ACC112 (cell line): Measurements from ENCODE around the gene SRM.
"Not testable (repeated sequence)": the region's sequence is repeated elsewhere in the genome, so short reads cannot be mapped to it uniquely, and the experiment has no call there.

Experiments used
- H2AFZ ChIP-seq: fragments of 200-600 bp; sonication (generic); one replicate; pipeline ENCODE4 v1.6.0; 2017; ENCODE audit warnings: antibody characterized with exemption, low read length; ENCODE audit not compliant: unreplicated experiment
- H3K27ac ChIP-seq: fragments of 200-600 bp; sonication (generic); 2 replicates; pipeline ENCODE4 v1.5.1; 2014; ENCODE audit warnings: low read depth, mild to moderate bottlenecking, antibody characterized with exemption, low read length, moderate library complexity
- H3K27me3 ChIP-seq: fragments of 200-600 bp; sonication (generic); 2 replicates; pipeline ENCODE4 v1.6.1; 2014; ENCODE audit warnings: mild to moderate bottlenecking, antibody characterized with exemption, low read length, moderate library complexity, mixed read lengths; ENCODE audit not compliant: insufficient read depth
- H3K36me3 ChIP-seq: fragments of 200-600 bp; sonication (generic); 2 replicates; pipeline ENCODE4 v1.6.1; 2016; ENCODE audit warnings: mild to moderate bottlenecking, antibody characterized with exemption, low read length, moderate library complexity, mixed read lengths; ENCODE audit not compliant: insufficient read depth
- H3K4me1 ChIP-seq: fragments of 200-600 bp; sonication (generic); one replicate; pipeline ENCODE4 v1.6.1; 2016; ENCODE audit warnings: low read length, mixed read lengths; ENCODE audit not compliant: insufficient read depth, unreplicated experiment, control insufficient read depth
- H3K4me3 ChIP-seq: fragments of 200-600 bp; sonication (generic); 2 replicates; pipeline ENCODE4 v1.5.1; 2014; ENCODE audit warnings: mild to moderate bottlenecking, low read depth, low read length
- H3K79me2 ChIP-seq: fragments of 200-600 bp; sonication (generic); one replicate; pipeline ENCODE4 v1.6.0; 2016; ENCODE audit warnings: low read length; ENCODE audit not compliant: control insufficient read depth, unreplicated experiment, insufficient read depth

Gene SRM

GRCh38 chr1:11054181-11054580 is 5.6 kb downstream of the SRM start:
- peaks cover 8% of the 10 kb centered on the region for H3K79me2 ChIP-seq
- no peak overlapping the region for H3K27ac ChIP-seq
- H3K4me1 ChIP-seq: no peaks in the 10 kb centered on the region
- no peak overlapping the region for H2AFZ ChIP-seq
- H3K36me3 ChIP-seq: no peaks in the 10 kb centered on the region; the same call in 1 of the 2 replicates
- H3K27me3 ChIP-seq: no peaks in the 10 kb centered on the region
- no peak overlapping the region for H3K4me3 ChIP-seq

- Histone ChIP-seq H3K27ac (no peak overlapping the region), H3K79me2 (peaks cover 4% of the 10 kb centered on the region), H3K4me1 (no peaks in the 10 kb centered on the region), H3K36me3 (no peaks in the 10 kb centered on the region; the same call in 1 of the 2 replicates), H3K4me3 (no peak overlapping the region), H2AFZ (no peak overlapping the region), H3K27me3 (no peaks in the 10 kb centered on the region)
These were observed 6.1 kb downstream of the SRM start for GRCh38 chr1:11053758-11054137.

- Histone ChIP-seq H3K79me2 (no peaks in the 10 kb centered on the region), H3K27ac (no peak overlapping the region), H3K36me3 (no peaks in the 10 kb centered on the region; the same call in 1 of the 2 replicates), H3K27me3 (no peaks in the 10 kb centered on the region), H3K4me3 (no peak overlapping the region), H2AFZ (no peak overlapping the region), H3K4me1 (no peaks in the 10 kb centered on the region)
These were observed 6.7 kb downstream of the SRM start for GRCh38 chr1:11052839-11053757.

GRCh38 chr1:11051781-11052511 is 7.9 kb downstream of the SRM start:
- Histone ChIP-seq H3K4me3 (no peak overlapping the region), H3K4me1 (no peaks in the 10 kb centered on the region), H2AFZ (no peak overlapping the region), H3K27me3 (no peaks in the 10 kb centered on the region), H3K27ac (no peak overlapping the region), H3K79me2 (no peaks in the 10 kb centered on the region), H3K36me3 (no peaks in the 10 kb centered on the region; the same call in 1 of the 2 replicates)

DNA sequence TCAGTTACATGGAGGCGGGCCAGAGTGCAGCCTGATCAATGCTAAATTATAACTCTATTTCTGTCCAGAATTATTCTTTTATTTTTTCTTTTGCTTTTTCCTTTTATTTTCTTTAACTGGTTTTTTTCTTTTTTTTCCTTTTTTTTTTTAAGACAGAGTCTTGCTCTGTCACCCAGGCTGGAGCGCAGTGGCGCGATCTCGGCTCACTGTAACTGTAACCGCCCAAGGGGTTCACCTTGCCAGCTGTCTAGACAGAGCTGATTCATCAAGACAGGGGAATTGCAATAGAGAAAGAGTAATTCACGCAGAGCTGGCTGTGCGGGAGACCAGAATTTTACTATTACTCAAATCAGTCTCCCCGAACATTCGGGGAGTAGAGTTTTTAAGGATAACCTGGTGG is 8.7 kb downstream of the SRM start:
- H3K36me3 ChIP-seq, H3K4me1 ChIP-seq, H3K79me2 ChIP-seq, H2AFZ ChIP-seq, H3K4me3 ChIP-seq, H3K27me3 ChIP-seq, H3K27ac ChIP-seq: not testable (repeated sequence)

DNA sequence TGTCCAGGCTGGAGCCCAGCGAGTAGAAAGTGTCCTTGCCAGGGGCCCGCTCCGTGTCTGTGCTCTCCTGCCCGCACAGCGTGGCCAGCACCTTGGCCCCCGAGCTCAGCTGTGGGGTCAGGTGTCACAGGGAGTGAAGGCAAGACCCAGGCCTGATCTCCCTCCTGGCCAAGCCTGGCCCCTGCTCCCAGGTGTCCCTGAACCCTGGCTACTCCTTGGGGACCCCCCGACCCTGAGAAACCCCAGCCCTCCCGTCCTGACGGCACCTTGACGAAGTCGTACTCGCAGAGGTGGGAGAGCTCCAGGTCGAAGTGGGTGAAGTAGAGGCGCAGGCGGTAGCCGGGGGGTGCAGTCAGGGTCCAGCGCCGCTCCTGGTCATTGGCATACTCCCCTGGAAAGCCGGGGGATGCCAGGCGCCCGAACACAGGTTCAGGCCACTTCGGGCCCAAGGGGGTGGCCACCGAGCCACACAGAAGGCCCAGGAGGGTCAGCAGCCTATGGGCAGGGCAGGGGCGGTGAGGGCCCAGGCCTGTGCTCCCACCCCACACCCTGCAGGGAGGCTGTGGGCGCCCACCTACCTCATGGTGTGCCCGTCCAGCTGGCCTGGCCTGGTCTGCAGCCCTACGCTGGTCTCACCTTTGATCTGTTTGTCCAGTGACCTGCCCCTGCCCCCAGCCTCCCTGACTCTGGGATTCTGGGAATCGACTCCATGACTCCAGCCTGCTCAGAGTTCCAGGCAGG is 13.0 kb downstream of the SRM start, which contains the start of gene MASP2:
MASP2 (minus strand) TSS at position 615 of the 741 bp plus-strand sequence; CDS start at position 583, 32 bp downstream.
- Histone ChIP-seq H3K36me3 (no peaks in the 10 kb centered on the region), H2AFZ (no peak within 1 kb of the TSS), H3K27me3 (0 out of 2 replicates have a peak, but pooled peaks cover 4% of the 10 kb centered on the region), H3K4me3 (no peak within 1 kb of the TSS), H3K4me1 (no peaks in the 10 kb centered on the region), H3K27ac (no peak within 1 kb of the TSS), H3K79me2 (no peaks in the 10 kb centered on the region)

DNA sequence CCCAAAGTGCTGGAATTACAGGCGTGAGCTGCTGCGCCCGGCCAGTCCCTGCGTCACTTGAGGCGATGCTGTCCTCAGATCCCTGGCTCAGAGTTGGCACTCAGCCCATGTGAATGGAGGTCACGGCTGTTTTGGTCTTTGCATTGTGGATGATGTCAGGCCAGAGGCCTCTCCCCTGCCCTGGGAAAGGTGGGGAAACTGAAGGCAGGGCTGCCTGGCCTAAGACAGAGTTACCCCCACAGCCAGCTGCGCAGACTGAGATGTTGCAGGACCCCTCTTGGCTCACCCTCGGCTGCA is 13.6 kb downstream of the SRM start:
- H3K27me3 ChIP-seq: 0 out of 2 replicates have a peak, but pooled peaks cover 4% of the 10 kb centered on the region
- no peak overlapping the region for H3K27ac ChIP-seq
- H3K4me3 ChIP-seq: no peak overlapping the region
- no peaks in the 10 kb centered on the region for H3K36me3 ChIP-seq
- no peaks in the 10 kb centered on the region for H3K4me1 ChIP-seq
- H3K79me2 ChIP-seq: no peaks in the 10 kb centered on the region
- no peak overlapping the region for H2AFZ ChIP-seq

- H3K4me1 ChIP-seq: no peaks in the 10 kb centered on the region
- H3K4me3 ChIP-seq: no peak overlapping the region
- H3K27ac ChIP-seq: no peak overlapping the region
- H3K36me3 ChIP-seq: no peaks in the 10 kb centered on the region
- no peaks in the 10 kb centered on the region for H3K79me2 ChIP-seq
- no peak overlapping the region for H2AFZ ChIP-seq
- H3K27me3 ChIP-seq: 0 out of 2 replicates have a peak, but pooled peaks cover 4% of the 10 kb centered on the region
These were observed 14.2 kb downstream of the SRM start for GRCh38 chr1:11045428-11046269.

- Histone ChIP-seq H3K4me1 (no peaks in the 10 kb centered on the region), H3K79me2 (no peaks in the 10 kb centered on the region), H3K27me3 (peaks cover 4% of the 10 kb centered on the region; the same call in 1 of the 2 replicates), H3K36me3 (no peaks in the 10 kb centered on the region), H3K4me3 (no peak overlapping the region), H2AFZ (no peak overlapping the region), H3K27ac (no peak overlapping the region)
These were observed 14.9 kb downstream of the SRM start for GRCh38 chr1:11044849-11045427.
